Ishikawa (cell line): Measurements from ENCODE around the gene CLDN20.

Experiments
- CEBPB ChIP-seq: IDR thresholded peaks from 2 replicates; pipeline ENCODE4 v1.6.1; 2012
- CREB1 ChIP-seq: IDR thresholded peaks from 2 replicates; pipeline ENCODE4 v1.6.1; 2012; ENCODE audit warnings: low read depth
- EGR1 ChIP-seq: IDR thresholded peaks from 2 replicates; pipeline ENCODE4 v1.6.1; 2012
- EP300 ChIP-seq: IDR thresholded peaks from 2 replicates; pipeline ENCODE4 v1.6.1; 2012; ENCODE audit warnings: borderline replicate concordance
- FOXM1 ChIP-seq: IDR thresholded peaks from 2 replicates; pipeline ENCODE4 v1.6.1; 2012; ENCODE audit warnings: low read depth, borderline replicate concordance
- MAX ChIP-seq: IDR thresholded peaks from 2 replicates; pipeline ENCODE4 v1.6.1; 2012
- NFIC ChIP-seq: IDR thresholded peaks from 2 replicates; pipeline ENCODE4 v1.6.1; 2012
- RAD21 ChIP-seq: IDR thresholded peaks from 2 replicates; pipeline ENCODE4 v1.6.1; 2012; ENCODE audit warnings: low read depth
- REST ChIP-seq: IDR thresholded peaks from 2 replicates; pipeline ENCODE4 v1.6.1; 2012; ENCODE audit warnings: low read depth, mild to moderate bottlenecking
- TAF1 ChIP-seq: IDR thresholded peaks from 2 replicates; pipeline ENCODE4 v1.6.1; 2012; ENCODE audit warnings: low read depth, mild to moderate bottlenecking
- TCF12 ChIP-seq: IDR thresholded peaks from 2 replicates; pipeline ENCODE4 v1.6.1; 2012; ENCODE audit warnings: low read depth
- TEAD4 ChIP-seq: IDR thresholded peaks from 2 replicates; pipeline ENCODE4 v1.6.1; 2012
- USF1 ChIP-seq: IDR thresholded peaks from 2 replicates; pipeline ENCODE4 v1.6.1; 2012
- YY1 ChIP-seq: IDR thresholded peaks from 2 replicates; pipeline ENCODE4 v1.6.1; 2012; ENCODE audit warnings: low read depth
- ZBTB7A ChIP-seq: IDR thresholded peaks from 2 replicates; pipeline ENCODE4 v1.6.1; 2012; ENCODE audit warnings: low read depth

CLDN20 gene

GRCh38 chr6:155263373-155264063, at the start of gene CLDN20:
CLDN20 (plus strand) TSS chr6:155264013; CDS start chr6:155275720, 11,707 bp downstream.
- TF ChIP-seq EGR1 (no peak), CREB1 (no peak), USF1 (no peak), NFIC (no peak), TEAD4 (no peak), MAX (no peak), CEBPB (no peak), EP300 (no peak), ZBTB7A (no peak)

GRCh38 chr6:155215906-155216305, 47.9 kb upstream of the CLDN20 start:
- no peak for TF ChIP-seq USF1
- TF ChIP-seq FOXM1 = no peak
- no peak for TF ChIP-seq TEAD4
- no peak for TF ChIP-seq MAX
- TF ChIP-seq CREB1 = no peak
- TF ChIP-seq REST = no peak
- TF ChIP-seq TCF12 = no peak
- no peak for TF ChIP-seq NFIC
- no peak for TF ChIP-seq EGR1
- TF ChIP-seq TAF1 = no peak
- TF ChIP-seq RAD21 = no peak
- TF ChIP-seq YY1 = no peak

GRCh38 chr6:155216312-155217046, 47.3 kb upstream of the CLDN20 start:
- TF ChIP-seq USF1 = no peak
- TF ChIP-seq REST = no peak
- no peak for TF ChIP-seq TCF12

GRCh38 chr6:155219299-155219698, 44.5 kb upstream of the CLDN20 start:
- TF ChIP-seq EP300 (no peak), TCF12 (no peak), ZBTB7A (no peak), EGR1 (no peak)

GRCh38 chr6:155219858-155220301, 43.9 kb upstream of the CLDN20 start:
- TF ChIP-seq NFIC = no peak
- TF ChIP-seq REST = no peak
- TF ChIP-seq YY1 = no peak
- TF ChIP-seq CREB1 = no peak
- TF ChIP-seq RAD21 = no peak
